Endothelial cell of umbilical vein (primary cell): ENCODE results near the gene MYD88. TPM values are rescaled to one million over a fixed set of nuclear protein-coding genes. Genes with fewer than 3 reads are reported as not detected.

ENCODE experiments used
- BruUV-seq: library from RNA; stranded (reverse); fragments of 400-500 nt; replicated peaks from 2 replicates; lab custom pipeline; 2021; lab: Mats Ljungman, UMichigan
- CTCF ChIA-PET: fragments of 300-600, 350-600 bp; sonication (Branson Sonifier 250); formaldehyde crosslinking; loops from one replicate; lab custom pipeline; 2021; ENCODE audit warnings: antibody characterized with exemption, inconsistent platforms; lab: Charles Lee
- POLR2A ChIA-PET: fragments of 300-600, 350-600 bp; sonication (Branson Sonifier 250); formaldehyde crosslinking; loops from one replicate; lab custom pipeline; 2021; ENCODE audit warnings: antibody characterized with exemption, inconsistent platforms; lab: Charles Lee
- DNase-seq: peaks from one replicate; pipeline ENCODE4 v3.0.0-alpha.2; 2011; ENCODE audit warnings: low read depth, low spot score
- FAIRE-seq: peaks from 2 replicates; lab custom pipeline; 2011; peaks lifted over from hg19 to GRCh38; lab: Jason Lieb, UNC
- H2AFZ ChIP-seq: 2 replicates; pipeline ENCODE4 v1.6.0; 2012; ENCODE audit warnings: low read depth, low read length, control low read depth, inconsistent platforms
- H3K27ac ChIP-seq: 2 replicates; pipeline ENCODE4 v1.5.1; 2011; ENCODE audit warnings: low read depth, mild to moderate bottlenecking, control low read depth, low read length, moderate library complexity; ENCODE audit not compliant: insufficient read depth
- H3K27me3 ChIP-seq, 2 experiments: 2 replicates each; pipeline versions ENCODE4 v1.6.0 to v1.6.1; 2011; ENCODE audit warnings: low read length in 2 of 2, mixed read lengths in 1 of 2; ENCODE audit not compliant: control insufficient read depth in 2 of 2, insufficient read depth in 2 of 2
- H3K36me3 ChIP-seq, 2 experiments: 2 replicates in 1 of 2; 3 replicates in 1 of 2; pipeline ENCODE4 v1.5.1; 2011; ENCODE audit warnings: low read length in 2 of 2, mild to moderate bottlenecking in 1 of 2, moderate library complexity in 1 of 2; ENCODE audit not compliant: control insufficient read depth in 2 of 2, insufficient read depth in 2 of 2; ENCODE audit errors: extremely low read depth in 1 of 2
- H3K4me1 ChIP-seq: 3 replicates; pipeline ENCODE4 v1.5.1; 2011; ENCODE audit warnings: mild to moderate bottlenecking, low read length; ENCODE audit not compliant: control insufficient read depth, insufficient read depth; ENCODE audit errors: extremely low read depth
- H3K4me2 ChIP-seq: 2 replicates; pipeline ENCODE4 v1.6.1; 2011; ENCODE audit warnings: low read length, control low read depth, mixed read lengths; ENCODE audit not compliant: insufficient read depth
- H3K4me3 ChIP-seq, 3 experiments: fragments of 200-600 bp in 1 of 3; sonication (generic), shearing (Covaris generic) in 1 of 3; replicated peaks in 1 of 3; 2 replicates each; pipeline ENCODE4 v1.5.1; 2011 to 2016; ENCODE audit warnings: control low read depth in 3 of 3, low read length in 3 of 3, mild to moderate bottlenecking in 2 of 3, inconsistent platforms in 1 of 3, low read depth in 1 of 3, moderate library complexity in 1 of 3; ENCODE audit not compliant: insufficient read depth in 1 of 3
- H3K79me2 ChIP-seq: 2 replicates; pipeline ENCODE4 v1.6.0; 2012; ENCODE audit warnings: low read length, inconsistent platforms; ENCODE audit not compliant: control insufficient read depth, insufficient read depth
- H3K9ac ChIP-seq: replicated peaks from 2 replicates; pipeline ENCODE3; 2011; ENCODE audit warnings: low read length, control low read depth; ENCODE audit not compliant: insufficient read depth; ENCODE audit errors: extremely low read depth
- H3K9me1 ChIP-seq: replicated peaks from 3 replicates; pipeline ENCODE4 v1.6.0; 2011; ENCODE audit warnings: mild to moderate bottlenecking, low read length; ENCODE audit not compliant: control insufficient read depth, insufficient read depth; ENCODE audit errors: extremely low read depth
- H3K9me3 ChIP-seq: replicated peaks from 2 replicates; pipeline ENCODE4 v1.5.1; 2012; ENCODE audit warnings: low read length, inconsistent platforms; ENCODE audit not compliant: control insufficient read depth, insufficient read depth
- H4K20me1 ChIP-seq: replicated peaks from 2 replicates; pipeline ENCODE3; 2011; ENCODE audit warnings: mild to moderate bottlenecking, low read length; ENCODE audit not compliant: control insufficient read depth, insufficient read depth; ENCODE audit errors: extremely low read depth
- EZH2 ChIP-seq: IDR thresholded peaks from 2 replicates; pipeline ENCODE4 v1.6.1; 2012; ENCODE audit warnings: borderline replicate concordance, low read depth, mild to moderate bottlenecking, moderate library complexity, low read length, inconsistent platforms; ENCODE audit not compliant: severe bottlenecking
- FOS ChIP-seq: IDR thresholded peaks from 2 replicates; pipeline ENCODE4 v1.6.1; 2011; ENCODE audit warnings: mild to moderate bottlenecking, low read length, moderate library complexity, borderline replicate concordance; ENCODE audit not compliant: insufficient read depth
- GATA2 ChIP-seq: IDR thresholded peaks from 2 replicates; pipeline ENCODE4 v1.7.0; 2011; ENCODE audit warnings: low read depth, mild to moderate bottlenecking, moderate library complexity, mixed read lengths, low read length; ENCODE audit not compliant: insufficient read length, insufficient read depth
- JUN ChIP-seq: IDR thresholded peaks from 2 replicates; pipeline ENCODE4 v1.6.1; 2011; ENCODE audit warnings: borderline replicate concordance, low read depth; ENCODE audit not compliant: insufficient read length, insufficient read depth
- MYC ChIP-seq: IDR thresholded peaks from one replicate; pipeline ENCODE4 v1.6.1; 2011; ENCODE audit warnings: mild to moderate bottlenecking, low read depth, low read length
- POLR2A ChIP-seq: IDR thresholded peaks from 2 replicates; pipeline ENCODE4 v1.6.1; 2012; ENCODE audit warnings: low read depth, mild to moderate bottlenecking, control low read depth, low read length
- POLR2AphosphoS5 ChIP-seq: IDR thresholded peaks from 2 replicates; pipeline ENCODE4 v1.6.1; 2012; ENCODE audit warnings: low read depth, mild to moderate bottlenecking, control low read depth, low read length, moderate library complexity; ENCODE audit not compliant: insufficient read depth
- dilution Hi-C: fragments of 300-500 bp; cut with MboI; formaldehyde crosslinking; loops from one replicate; pipeline ENCODE4 v1.15.0; 2019; ENCODE audit warnings: low sequenced_read_pairs; ENCODE audit not compliant: extremely low pct_ligation_motif_present
- intact Hi-C: fragments of 100-400 bp; cut with micrococcal nuclease; formaldehyde crosslinking; loops from one replicate; pipeline ENCODE4 v1.10.0; 2022
- polyA plus RNA-seq, 4 experiments: library from polyadenylated mRNA; depleted of rRNA in 3 of 4; stranded (reverse) in 3 of 4; unstranded in 1 of 4; fragments of >200 nt; gene quantifications; 2 replicates each; pipeline versions ENCODE4 v1.2.1 to v1.2.3, GENCODE V29; 2011 to 2012; ENCODE audit warnings: missing spikeins in 1 of 4
- total RNA-seq: library from RNA; stranded (reverse); gene quantifications from 2 replicates; pipeline ENCODE4 v1.2.3, GENCODE V29; 2021
- TF ChIP-seq, protein P1 (sequence below): IDR thresholded peaks from 2 replicates; pipeline ENCODE4 v1.6.1; 2011; ENCODE audit not compliant: insufficient read depth, insufficient read length
- TF ChIP-seq, protein P2 (sequence below), 2 donors: IDR thresholded peaks; 1 replicate in 1 of 2; 2 replicates in 1 of 2; pipeline ENCODE4 v1.5.1; 2011; ENCODE audit warnings: low read length in 2 of 2, mild to moderate bottlenecking in 2 of 2, moderate library complexity in 2 of 2, control low read depth in 1 of 2, inconsistent platforms in 1 of 2, low read depth in 1 of 2; ENCODE audit not compliant: insufficient read depth in 1 of 2; ENCODE audit errors: extremely low read depth in 1 of 2

Gene MYD88
- total and polyA plus RNA-seq, 2 donors (not counting 3 experiments of a cell fraction or from before 2014, with no cell fraction given), result 35.1 to 55.0 TPM

DNA sequence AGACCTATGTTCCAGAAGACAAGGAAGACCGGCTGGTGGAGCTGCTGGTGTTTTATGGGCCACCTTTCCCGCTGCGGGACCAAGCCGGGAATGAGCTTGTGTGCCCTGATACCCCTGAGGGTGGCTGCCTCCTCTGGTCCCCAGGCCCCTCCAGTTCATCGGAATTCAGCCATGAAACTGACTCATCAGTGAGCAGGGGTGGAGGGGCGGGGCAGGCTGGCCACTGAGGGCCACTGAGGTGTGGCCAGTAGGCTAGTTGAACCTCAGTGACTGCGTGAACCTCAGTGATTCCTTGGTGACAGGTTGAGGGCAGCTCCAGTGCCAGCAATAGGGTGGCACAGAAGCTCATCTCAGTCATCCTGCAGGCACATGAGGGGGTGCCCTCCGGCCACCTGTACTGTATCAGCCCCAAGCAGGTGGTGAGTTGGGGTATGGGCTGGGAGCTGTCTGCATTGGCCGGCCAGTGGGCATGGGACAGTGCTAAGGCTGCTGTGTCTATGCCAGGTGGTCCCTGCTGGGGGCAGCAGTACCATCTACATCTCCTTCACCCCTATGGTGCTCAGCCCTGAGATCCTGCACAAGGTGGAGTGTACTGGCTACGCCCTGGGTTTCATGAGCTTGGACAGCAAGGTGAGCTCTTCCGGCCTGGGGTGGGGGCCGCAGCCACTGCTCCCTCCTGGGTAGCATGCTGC is 21.8 kb upstream of the MYD88 start:
- POLR2A ChIA-PET, result interaction anchor here (0.7 kb wide), 1 partner anchor 63 kb away, joined by 3 read pairs; no protein-coding TSS in a partner anchor
- no peak for FAIRE-seq

DNA sequence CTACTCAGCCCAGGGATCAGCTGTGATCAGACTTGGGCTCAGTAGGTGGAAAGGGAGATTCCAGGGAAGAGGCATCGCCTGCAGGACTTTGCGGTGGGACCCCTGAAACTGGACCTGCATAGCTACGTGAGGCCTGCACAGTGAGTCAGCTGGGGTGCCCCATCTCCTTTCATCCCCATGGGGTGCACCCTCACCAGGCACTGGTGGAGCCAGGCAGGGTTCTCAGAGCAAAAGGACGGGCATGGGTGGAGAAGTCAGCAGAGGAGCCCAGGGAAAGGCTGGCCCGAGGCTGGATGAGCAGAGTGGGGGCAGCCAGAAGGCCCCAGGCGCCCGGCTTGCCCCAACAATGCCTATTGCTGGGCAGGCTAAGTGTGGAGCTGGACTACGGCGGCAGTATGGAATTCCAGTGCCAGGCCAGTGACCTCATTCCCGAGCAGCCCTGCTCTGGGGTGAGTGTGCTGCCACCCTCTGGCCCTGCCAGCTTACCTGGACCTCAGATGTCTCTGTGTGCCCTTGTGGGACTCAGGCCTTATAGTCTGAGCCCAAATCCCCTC is 21.2 kb upstream of the MYD88 start:
- Histone ChIP-seq H3K9me1 (no peaks in the 10 kb centered on the region), H2AFZ (no peak overlapping the region), H3K4me2 (no peak overlapping the region), H3K4me1 (no peaks in the 10 kb centered on the region), H3K27me3 (no peaks in the 10 kb centered on the region), H3K27ac (no peak overlapping the region), H3K36me3 (peaks cover 0 to 5% of the 10 kb centered on the region in 2 experiments), H3K9ac (no peak overlapping the region), H3K79me2 (no peaks in the 10 kb centered on the region), H3K4me3 (no peak overlapping the region), H3K9me3 (no peaks in the 10 kb centered on the region), H4K20me1 (no peaks in the 10 kb centered on the region)
- dilution Hi-C loops, result no loop called here
- TF ChIP-seq FOS, result no peak
- no peak for TF ChIP-seq POLR2AphosphoS5
- no peak for TF ChIP-seq GATA2
- TF ChIP-seq, protein P1, sequence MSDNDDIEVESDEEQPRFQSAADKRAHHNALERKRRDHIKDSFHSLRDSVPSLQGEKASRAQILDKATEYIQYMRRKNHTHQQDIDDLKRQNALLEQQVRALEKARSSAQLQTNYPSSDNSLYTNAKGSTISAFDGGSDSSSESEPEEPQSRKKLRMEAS, result no peak
- TF ChIP-seq MYC, result no peak
- TF ChIP-seq, protein P2, sequence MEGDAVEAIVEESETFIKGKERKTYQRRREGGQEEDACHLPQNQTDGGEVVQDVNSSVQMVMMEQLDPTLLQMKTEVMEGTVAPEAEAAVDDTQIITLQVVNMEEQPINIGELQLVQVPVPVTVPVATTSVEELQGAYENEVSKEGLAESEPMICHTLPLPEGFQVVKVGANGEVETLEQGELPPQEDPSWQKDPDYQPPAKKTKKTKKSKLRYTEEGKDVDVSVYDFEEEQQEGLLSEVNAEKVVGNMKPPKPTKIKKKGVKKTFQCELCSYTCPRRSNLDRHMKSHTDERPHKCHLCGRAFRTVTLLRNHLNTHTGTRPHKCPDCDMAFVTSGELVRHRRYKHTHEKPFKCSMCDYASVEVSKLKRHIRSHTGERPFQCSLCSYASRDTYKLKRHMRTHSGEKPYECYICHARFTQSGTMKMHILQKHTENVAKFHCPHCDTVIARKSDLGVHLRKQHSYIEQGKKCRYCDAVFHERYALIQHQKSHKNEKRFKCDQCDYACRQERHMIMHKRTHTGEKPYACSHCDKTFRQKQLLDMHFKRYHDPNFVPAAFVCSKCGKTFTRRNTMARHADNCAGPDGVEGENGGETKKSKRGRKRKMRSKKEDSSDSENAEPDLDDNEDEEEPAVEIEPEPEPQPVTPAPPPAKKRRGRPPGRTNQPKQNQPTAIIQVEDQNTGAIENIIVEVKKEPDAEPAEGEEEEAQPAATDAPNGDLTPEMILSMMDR (IDR thresholded peaks at IDR 0.05; ENCODE audit: extremely low read depth in 1 of 2, insufficient read depth in 1 of 2, low read depth in 1 of 2, low read length in 2 of 2), result no peak
- TF ChIP-seq POLR2A, result no peak
- no peak for TF ChIP-seq JUN
- no peak for TF ChIP-seq EZH2
- intact Hi-C loops, result loop anchor here (5.0 kb wide), 1 partner anchor 180 kb away; no protein-coding TSS in a partner anchor
- DNase-seq (no peak), FAIRE-seq (no peak)
- CTCF ChIA-PET, result interaction anchor here (0.7 to 4.8 kb wide), 14 partner anchors 10 to 727 kb away, joined by 3 to 52 read pairs (median 8); partner anchors contain the start of genes ACAA1, OXSR1 and XYLB
- no TSS peak for BruUV-seq
- POLR2A ChIA-PET, result no interaction called here

More for the DNA sequence above, 21.8 kb upstream of the MYD88 start:
- CTCF ChIA-PET, result interaction anchor here (0.8 to 4.8 kb wide), 9 partner anchors 9 to 364 kb away, joined by 3 to 52 read pairs (median 6); no protein-coding TSS in a partner anchor
- dilution Hi-C loops, result no loop called here
- Histone ChIP-seq H3K4me3 (no peak overlapping the region), H2AFZ (no peak overlapping the region), H4K20me1 (no peaks in the 10 kb centered on the region), H3K27me3 (no peaks in the 10 kb centered on the region), H3K4me1 (no peaks in the 10 kb centered on the region), H3K9me3 (no peaks in the 10 kb centered on the region), H3K4me2 (no peak overlapping the region), H3K36me3 (peaks cover 0 to 2% of the 10 kb centered on the region in 2 experiments), H3K27ac (no peak overlapping the region), H3K9me1 (no peaks in the 10 kb centered on the region), H3K9ac (no peak overlapping the region), H3K79me2 (no peaks in the 10 kb centered on the region)
- TF ChIP-seq, protein P1, result no peak
- intact Hi-C loops, result loop anchor here (5.0 kb wide), 1 partner anchor 181 kb away; no protein-coding TSS in a partner anchor
- BruUV-seq, result no TSS peak
- no peak for DNase-seq
